Activated naive CD8-positive, alpha-beta T cell treated with anti-CD3 and anti-CD28 coated beads, Interleukin-2, amount 50 U/mL, for 16 hours (primary cell): ENCODE measurements around the gene FYN.
"Not testable (repeated sequence)": the region's sequence is repeated elsewhere in the genome, so short reads cannot be mapped to it uniquely, and the experiment has no call there.

Source experiments
- DNase-seq: peaks from one replicate; pipeline ENCODE4 v3.0.0-alpha.2; 2020; ENCODE audit warnings: low read depth, low spot score

The FYN gene

GRCh38 chr6:111661541-111662061, 211.7 kb downstream of the FYN start:
- DNase-seq, result no peak

GRCh38 chr6:111660531-111660930, 212.7 kb downstream of the FYN start:
- DNase-seq, result no peak

- no peak for DNase-seq
Observed at GRCh38 chr6:111658462-111659154, 214.6 kb downstream of the FYN start.

GRCh38 chr6:111657146-111657545, 216.1 kb downstream of the FYN start:
- no peak for DNase-seq

- no peak for DNase-seq
Observed at GRCh38 chr6:111653979-111654378, 219.3 kb downstream of the FYN start.

- DNase-seq, result no peak
Observed at GRCh38 chr6:111653434-111653833, 219.8 kb downstream of the FYN start.

GRCh38 chr6:111652156-111652555, 221.1 kb downstream of the FYN start:
- DNase-seq, result no peak

- DNase-seq, result no peak
Observed at GRCh38 chr6:111651185-111652034, 221.8 kb downstream of the FYN start.

GRCh38 chr6:111650049-111650448, 223.2 kb downstream of the FYN start:
- DNase-seq, result no peak

- no peak for DNase-seq
Observed at GRCh38 chr6:111648100-111648499, 225.2 kb downstream of the FYN start.

- DNase-seq, result no peak
Observed at GRCh38 chr6:111646942-111647341, 226.3 kb downstream of the FYN start.

- no peak for DNase-seq
Observed at GRCh38 chr6:111646034-111646433, 227.2 kb downstream of the FYN start.

GRCh38 chr6:111644893-111645430, 228.3 kb downstream of the FYN start:
- DNase-seq, result no peak

GRCh38 chr6:111642463-111643158, 230.6 kb downstream of the FYN start:
- no peak for DNase-seq

GRCh38 chr6:111639266-111639665, 234.0 kb downstream of the FYN start:
- no peak for DNase-seq

- not testable (repeated sequence) for DNase-seq
Observed at GRCh38 chr6:111634981-111635380, 238.3 kb downstream of the FYN start.

GRCh38 chr6:111633822-111634221, 239.4 kb downstream of the FYN start:
- DNase-seq, result no peak

- no peak for DNase-seq
Observed at GRCh38 chr6:111632468-111633247, 240.6 kb downstream of the FYN start.

GRCh38 chr6:111631903-111632460, 241.3 kb downstream of the FYN start:
- DNase-seq, result no peak

GRCh38 chr6:111631018-111631417, 242.2 kb downstream of the FYN start:
- DNase-seq, result no peak
